AG20443 (cell line): ENCODE results near the gene MYBPC3.

Experiments used
- DNase-seq: peaks from one replicate; pipeline ENCODE4 v3.0.0; 2012; ENCODE audit warnings: low spot score, mixed read lengths

The MYBPC3 gene

DNA sequence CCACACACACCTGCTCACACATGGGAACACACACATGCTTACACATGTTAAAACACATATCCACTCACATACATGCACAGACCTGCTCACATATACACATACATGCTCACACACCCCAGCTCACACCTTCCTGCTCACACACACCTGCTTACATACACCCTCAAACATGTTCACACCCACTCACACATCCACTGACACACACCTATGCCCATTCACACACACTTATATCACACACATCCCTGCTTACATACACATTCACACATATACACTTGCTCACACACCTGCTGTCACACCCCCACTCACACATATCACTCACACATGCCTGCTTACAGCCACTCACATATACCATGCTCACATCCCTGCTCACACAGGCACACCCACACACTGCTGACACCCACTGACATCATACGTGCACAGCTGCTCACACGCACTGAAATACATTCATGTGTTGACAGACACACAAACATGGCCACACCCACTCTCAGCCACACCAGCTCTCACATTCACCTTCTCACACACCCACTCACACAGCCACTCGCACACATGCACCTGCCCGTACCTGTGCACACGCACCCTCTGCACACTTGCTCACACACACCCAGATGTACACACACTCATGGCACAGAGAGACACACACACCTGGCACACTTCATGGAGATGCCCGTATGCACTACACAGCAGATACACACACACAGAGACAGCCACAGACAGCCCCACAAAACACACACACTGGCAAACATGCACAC, 5.7 kb upstream of the MYBPC3 start:
- no peak for DNase-seq

DNA sequence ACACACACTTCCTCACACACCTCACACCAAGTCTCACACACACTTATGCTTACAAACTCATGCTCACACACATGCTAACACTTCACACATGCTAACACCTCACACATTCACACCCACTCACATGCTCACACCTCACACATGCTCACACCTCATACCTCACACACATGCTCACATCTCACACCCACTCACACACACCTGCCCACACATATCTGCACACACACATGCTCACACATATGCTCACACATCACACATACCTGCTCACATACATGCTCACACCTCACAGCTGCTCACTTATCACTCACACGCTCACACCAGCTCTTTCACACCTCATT, 4.5 kb upstream of the MYBPC3 start:
- DNase-seq, result no peak

DNA sequence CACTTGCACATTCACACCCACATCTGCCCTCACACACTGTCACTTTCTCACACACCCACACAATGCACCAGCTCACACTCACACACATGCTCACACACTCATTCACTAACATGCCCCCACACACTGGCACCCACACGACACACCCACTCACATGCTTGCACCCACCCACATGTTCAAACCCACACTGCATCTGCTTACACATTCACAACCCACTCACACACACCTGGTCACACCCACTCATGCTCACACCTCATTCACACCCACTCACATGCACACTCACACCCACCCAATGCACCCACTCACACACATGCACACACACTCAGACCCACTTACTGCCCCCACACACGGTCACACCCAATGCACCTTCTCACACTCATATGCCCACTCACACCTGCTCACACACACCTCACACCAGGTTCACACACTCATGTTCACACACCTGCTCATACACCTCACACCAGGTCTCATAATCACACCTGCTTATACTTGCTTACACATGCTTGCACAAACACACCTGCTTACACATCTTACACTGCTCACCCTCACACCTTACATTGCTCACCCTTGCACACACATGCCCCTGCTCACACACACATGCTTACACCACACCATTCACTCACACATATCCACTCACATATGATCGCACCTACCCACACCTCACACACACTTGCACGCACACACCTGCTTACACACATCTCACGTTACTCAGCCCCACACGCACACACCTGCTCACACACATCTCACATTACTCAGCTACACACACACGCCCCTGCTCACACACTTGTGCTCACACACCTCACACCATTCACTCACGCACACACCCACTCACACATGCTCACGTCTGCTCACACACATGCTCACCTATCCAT, 3.9 kb upstream of the MYBPC3 start:
- no peak for DNase-seq

DNA sequence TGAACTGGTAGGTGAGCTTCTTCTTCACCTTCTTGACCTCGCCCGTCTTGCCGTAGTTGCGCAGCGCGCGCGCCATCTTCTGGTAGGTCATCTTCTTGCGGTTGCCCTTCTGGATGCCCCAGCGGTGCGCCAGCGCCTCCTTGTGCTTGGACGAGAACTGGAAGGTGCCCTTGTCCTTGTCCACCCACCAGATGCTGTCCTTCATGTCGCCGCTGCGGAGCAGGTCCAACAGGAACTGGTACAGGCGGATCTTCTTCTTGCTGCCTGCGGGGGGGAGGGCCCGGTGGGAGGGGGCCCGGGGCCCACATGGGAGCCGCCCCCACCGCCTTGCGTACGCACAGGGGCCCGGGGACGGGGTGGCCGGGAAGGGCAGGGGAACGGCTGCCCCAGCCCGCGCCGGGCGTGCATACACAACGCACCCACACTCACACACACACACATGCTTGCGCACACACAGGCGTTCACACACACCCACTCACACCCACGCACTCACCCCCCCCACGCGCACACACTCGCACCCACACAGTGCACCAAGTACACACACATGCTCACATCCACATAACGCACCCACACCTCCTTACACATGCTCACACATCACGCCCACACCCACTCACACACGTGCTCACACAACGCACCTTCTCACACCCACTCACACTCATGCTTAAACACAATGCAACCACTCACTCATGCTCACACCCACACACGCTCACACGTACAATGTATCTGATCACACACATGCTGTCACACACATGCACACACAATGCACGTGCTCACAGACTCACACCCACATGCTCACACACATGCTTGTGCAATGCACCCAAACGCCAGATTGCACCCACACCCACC, 3.0 kb upstream of the MYBPC3 start:
- DNase-seq, result peak; percentile 93

DNA sequence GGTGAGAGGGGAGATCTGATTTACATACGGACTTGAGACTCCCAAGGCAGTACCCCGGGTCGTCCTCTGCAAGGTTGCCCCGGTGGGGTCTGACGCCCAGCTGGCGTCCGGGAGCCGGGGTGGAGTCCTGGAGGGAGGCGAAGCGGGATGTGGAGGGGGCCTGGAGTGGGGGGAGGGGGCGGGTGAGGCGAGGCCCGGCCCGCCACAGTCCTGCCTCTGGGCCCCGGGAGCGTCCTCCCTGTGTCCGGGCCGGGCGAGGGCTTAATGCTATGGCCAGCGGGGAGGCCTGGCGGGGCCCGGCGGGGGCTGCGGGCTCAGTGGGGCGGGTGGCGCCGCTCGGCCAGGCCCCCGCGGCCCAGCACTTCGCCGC, 2.4 kb upstream of the MYBPC3 start:
- no peak for DNase-seq

DNA sequence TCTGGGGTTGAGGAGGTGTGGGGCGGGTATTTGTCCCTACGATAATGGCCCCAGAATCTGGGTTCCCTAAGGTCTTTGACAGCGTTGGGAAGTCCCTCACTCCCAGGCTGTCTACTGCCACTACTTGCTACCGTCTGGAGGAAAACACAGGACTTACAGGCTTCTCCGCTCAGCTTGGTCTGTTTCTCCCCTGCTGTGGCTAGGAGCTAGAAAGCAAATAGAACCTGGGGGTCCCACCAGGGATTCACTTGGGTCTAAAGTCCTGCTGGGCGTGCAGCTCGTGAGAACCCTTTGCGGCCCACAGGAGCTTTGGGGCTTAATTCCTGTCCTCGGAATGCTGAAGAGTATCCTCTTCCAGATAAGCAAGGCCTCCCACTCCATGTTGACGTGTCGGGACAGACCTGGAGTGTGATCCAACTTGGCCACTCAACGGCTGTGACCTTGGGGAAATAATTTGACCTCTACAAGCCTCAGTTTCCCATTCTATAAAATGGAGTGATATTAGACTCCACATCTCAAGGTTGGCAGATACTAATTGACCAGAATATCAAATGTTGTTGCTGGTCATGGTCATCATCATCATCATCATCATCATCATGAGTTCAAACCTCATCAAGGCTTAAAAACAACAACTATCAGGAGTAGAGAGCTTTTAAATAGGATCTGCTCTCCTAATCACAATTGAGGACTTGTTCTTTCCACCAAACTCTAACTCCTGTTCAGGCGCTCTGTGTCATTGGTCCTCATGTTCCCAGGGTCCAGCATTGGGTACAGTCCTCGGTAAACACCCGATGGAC, 1.7 kb upstream of the MYBPC3 start:
- DNase-seq, result no peak

DNA sequence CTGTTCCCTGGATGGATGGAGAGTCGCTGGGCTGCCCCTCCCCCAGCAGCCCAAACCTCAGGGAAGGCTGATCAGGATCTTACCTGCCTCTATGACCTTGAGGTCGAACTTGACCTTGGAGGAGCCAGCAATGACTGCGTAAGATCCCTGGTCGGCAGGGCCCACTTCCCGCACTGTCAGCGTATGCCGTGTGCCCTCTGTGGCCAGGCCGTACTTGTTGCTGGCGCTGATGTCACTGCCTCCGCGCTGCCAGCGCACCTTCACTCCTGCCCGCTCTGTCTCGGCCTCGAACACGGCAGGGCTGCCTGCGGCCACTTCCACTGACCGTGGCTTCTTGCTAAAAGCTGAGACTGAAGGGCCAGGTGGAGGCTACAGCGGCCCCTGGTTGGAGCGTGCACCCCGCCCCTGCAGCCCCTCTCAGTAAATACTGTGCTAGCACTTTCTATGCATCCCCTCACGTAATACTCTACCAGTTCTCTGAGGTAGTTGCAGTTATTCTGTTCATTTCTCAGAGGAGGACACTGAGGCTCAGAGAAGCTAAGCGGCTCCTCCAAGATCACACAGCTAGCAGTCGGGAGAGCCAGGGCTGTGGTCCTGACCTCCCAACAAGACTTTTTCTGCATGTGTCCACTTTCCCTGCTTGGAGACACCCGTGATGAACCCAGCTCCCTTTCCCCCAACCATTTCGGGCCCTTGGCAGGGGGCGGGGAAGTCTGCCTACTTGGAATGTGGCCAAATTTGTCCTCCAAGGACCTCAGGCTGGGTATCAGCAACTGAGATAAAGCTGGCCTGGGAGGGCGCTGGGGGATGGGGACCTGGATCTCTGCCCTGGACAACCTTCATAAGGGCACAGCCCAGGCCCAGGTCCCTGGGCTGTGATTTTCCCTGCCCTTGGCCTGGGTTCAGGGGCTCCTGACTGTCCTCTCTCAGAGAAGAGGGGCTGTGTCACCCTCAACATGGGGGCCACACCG, 1.1 kb downstream of the MYBPC3 start:
- DNase-seq, result no peak

DNA sequence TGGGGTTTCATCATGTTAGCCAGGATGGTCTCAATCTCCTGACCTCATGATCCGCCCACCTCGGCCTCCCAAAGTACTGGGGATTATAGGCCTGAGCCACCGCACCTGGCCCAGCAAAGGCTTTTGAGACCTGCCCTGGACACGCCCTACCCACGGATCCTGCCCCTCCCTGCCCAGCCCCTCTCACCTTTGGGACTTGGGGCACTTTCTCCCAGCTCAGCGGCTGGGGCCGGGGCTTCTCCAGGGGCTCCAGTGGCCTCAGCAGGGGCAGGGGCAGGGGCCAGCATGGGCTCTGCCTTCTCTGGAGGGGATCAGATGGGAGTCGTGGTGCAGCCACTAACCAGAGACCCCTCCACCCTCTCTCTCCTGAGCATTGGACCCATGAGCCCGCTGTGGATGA, 2.2 kb downstream of the MYBPC3 start:
- DNase-seq, result no peak

DNA sequence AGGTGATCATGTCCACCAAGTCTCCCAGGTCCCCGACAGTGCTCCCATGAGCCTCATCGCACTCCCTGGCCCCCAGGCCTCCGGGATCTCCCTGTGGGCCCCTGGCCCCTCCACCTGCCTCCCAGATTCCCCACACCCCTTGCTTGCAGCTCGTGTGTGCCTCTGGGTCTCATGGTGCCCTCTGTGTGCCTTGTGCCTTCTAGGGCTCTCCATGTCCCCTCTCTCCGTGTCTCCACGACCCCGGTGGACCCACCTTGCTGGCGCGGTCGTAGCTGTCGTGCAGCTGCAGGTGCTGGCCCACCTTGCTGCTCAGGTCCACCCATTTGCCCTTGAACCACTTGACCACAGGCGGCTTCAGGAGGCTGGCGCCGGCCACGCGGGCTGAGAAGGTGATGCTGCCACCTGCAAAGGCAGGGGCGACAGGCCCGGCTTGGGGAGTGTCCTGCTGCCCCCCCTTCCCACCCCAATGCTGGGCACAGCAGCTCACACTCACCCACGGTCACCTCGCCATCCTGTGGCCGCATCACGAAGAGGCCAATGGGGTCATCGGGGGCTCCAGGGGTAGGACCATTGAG, 2.9 kb downstream of the MYBPC3 start:
- no peak for DNase-seq

DNA sequence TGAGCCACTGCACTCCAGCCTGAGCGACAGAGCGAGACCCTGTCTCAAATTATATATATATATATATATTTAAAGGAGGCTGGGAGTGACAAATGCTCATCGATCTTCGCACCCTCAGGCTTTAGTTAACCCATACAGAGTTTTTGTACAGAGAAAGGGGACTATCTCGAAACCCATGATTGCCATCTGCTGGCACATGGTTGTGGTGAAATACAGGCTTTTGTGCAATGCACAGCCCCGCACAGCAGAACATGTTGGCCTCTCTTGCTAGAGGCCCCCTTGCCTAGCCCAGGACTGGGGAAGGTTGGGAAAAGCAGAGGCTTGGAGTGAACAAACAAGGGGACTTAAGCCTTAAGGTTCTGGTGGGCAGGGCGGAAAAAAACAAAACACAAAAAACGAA, 3.6 kb downstream of the MYBPC3 start:
- DNase-seq, result peak; percentile 46

DNA sequence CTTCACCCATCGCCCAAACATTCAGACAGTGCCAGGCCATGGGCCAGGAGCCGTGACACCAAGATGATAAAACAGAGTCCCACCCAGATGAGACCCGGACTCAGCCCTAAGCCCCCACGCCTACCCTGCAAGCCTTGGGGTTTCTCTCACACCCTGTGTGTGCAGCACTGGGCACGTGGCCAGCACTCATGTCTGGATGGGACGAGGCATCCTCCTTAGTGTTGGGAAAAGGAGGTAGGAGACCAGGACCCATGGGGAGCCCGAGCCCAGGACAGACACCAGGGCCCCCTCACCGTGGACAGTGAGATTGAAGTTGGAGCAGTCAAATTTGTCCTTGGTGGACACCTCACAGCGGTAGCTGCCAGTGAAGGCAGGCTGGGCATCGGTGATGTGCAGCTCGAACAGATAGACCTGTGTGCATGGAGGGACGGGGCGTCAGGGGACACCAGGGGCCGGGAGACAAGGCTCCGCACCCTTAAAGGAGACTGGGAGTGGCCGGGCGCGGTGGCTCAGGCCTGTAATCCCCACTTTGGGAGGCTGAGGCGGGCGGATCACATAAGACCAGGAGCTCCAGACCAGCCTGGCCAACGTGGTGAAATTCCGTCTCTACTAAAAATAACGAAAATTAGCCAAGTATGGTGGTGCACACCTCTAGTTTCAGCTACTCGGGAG, 4.2 kb downstream of the MYBPC3 start:
- no peak for DNase-seq

DNA sequence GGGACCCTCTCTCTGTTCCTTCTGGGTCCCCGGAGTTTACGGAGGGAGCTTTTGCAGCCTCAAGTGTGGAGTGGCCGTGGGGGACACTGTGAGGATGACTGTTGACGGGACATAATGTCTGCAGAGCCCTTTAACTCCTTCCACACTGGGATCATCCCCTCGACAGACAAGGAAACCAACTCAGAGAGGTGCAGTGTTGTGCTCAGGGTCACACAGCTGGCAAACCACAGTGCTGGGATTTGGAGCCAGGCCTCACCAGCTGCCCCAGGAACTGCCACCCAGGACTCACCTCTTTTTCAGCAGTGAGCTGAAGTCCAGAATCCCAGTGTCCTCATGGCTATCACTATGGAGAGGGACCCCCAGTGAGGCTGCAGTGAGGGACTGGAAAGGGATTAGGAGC, 5.4 kb downstream of the MYBPC3 start:
- DNase-seq, result no peak

DNA sequence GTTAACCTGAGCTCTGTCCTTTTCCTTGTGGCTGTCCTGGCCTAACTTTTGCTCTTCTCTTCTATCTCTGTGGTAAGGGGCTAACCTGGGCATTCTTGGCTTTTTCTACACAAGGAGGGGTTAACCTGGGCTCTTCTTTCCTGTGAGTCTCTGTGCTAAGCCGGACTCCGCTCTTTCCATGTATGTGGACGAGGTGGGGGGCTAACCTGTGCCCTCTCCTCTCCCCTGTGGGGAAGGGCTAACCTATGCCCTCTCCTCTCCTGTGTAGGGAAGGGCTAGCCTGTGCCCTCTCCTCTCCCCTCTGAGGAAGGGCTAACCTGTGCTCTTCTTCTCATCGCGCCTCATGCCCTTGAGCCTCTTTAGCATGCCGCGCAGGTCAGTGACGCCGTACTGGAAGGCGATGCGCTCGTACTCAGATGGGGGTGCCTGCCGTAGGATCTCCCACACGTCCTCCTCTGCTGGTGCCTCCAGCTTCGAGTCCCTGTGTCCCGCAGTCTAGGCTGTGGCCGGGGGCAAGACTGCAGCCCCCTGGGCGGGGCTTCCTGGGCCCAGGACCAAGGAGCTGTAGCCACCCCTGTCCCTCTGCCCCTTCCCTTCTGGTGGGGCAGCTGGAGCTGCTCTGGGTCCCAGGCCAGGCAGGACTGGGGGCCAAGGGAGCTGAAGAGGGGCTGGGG, 6.5 kb downstream of the MYBPC3 start:
- no peak for DNase-seq

DNA sequence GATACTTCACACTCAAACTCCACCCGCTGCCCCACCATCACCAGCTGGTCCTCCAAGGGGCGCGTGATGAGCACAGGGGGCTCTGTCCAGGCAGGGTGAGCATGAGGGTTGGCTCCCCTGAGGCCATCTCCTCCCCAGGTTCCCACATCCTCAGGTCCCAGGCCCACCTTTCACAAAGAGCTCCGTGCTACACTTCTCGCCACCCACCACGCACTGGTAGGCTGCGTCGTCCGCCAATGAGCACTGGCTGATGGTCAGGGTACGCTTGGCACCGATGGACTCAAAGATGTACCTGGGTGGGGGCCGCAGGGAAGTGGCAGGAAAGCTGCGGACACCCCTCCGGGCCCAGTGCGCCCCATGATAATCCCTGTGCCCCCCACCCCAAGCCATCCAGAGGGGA, 9.6 kb downstream of the MYBPC3 start:
- DNase-seq, result no peak

DNA sequence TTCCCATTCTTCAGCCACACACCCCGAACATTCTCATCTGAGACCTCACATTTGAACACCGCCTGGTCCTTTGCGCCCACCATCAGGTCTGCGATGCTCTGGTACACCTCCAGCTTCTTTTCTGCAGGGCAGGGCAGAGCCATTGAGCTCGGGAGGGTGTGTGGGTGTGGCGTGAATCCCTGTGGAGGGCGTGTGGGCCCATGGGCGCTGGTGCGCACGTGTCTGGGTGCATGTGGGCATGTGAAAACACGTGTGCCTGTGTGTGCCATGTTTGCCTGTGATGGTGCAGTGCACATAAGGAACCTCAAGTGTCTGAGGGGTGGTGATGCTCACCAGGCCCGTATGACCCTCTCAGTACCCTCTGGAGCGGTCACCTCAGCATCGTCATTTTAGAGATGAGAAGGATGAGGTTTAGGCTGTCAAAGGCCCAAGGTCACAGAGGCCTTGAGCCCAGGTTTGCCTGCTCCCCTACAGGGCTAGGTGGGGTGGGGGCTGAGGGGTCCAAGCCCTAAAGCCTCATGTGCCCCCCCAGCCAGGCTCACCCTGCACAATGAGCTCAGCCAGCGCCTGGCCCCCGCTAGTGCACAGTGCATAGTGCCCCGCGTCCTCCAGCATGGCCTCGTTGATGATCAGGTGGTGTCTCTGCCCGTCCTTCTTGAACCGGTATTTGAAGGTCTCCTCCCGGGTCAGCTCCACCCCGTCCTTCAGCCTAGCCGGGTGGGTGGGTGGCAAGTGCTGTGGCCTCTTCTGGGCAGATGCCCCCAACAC, 10.3 kb downstream of the MYBPC3 start:
- DNase-seq, result no peak

DNA sequence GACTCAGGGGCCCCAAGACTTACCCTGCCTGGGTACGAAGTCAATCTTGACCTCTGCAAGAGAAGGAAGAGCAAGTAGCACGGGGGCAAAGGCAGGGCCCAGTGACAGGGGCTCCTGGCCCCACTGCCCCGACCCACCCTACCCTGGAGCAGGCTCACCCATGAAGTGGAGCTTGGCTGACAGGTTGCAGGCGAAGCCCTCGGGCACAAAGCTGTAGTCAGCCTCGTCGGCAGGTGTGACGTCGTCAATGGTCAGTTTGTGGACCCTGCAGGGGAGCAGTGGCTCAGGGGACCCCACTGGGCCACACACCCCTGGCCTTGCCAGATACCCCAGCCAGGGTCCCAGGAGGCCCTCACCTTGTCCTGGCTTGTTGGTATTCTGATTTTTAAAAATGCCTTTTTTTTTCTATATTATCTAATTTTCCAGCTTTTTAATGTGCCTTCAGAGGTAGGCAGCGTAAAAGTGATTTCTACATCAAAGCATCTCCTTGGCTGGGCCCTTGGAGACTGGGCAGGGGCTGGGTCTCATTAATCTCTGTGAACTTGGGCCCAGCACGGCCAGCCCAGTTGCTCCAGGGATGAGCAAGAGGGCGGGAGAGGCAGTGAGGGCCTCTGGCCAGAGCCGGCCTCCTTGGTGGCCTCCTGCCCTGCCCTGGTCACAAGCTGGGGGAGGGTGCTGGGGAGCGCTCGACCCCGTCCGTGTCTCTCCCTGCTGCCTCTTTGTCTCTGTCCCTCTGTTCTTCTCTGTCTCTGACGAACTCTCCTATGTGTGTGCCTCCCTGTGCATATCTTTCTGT, 11.3 kb downstream of the MYBPC3 start:
- DNase-seq, result peak; percentile 65

DNA sequence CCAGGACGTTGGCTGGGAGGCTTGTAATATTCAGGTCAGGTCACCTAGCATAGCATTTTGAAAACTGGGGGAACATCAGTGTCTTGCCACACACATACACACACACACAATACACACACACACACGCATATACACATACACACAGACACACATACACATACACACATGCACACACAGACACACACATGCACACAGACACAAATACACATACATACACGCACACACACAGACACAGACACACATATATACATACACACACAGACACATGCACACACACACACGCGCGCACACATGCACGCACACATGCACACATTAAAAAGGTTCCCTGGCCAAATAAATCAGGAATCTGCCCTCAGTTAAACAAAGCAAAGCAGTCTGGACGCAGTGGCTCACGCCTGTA, 12.5 kb downstream of the MYBPC3 start:
- no peak for DNase-seq
